IPS-20b (cell line): ENCODE results near the gene NEK4.

Source experiments
- H3K27ac ChIP-seq: one replicate; pipeline ENCODE4 v1.5.1; 2013; ENCODE audit warnings: low read length
- H3K27me3 ChIP-seq: 2 replicates; pipeline ENCODE4 v1.6.1; 2013; ENCODE audit warnings: mild to moderate bottlenecking, low read length, inconsistent platforms; ENCODE audit not compliant: insufficient read depth
- H3K36me3 ChIP-seq: 2 replicates; pipeline ENCODE4 v1.6.1; 2013; ENCODE audit warnings: low read depth, mild to moderate bottlenecking, inconsistent platforms, low read length, moderate library complexity; ENCODE audit not compliant: insufficient read depth
- H3K4me1 ChIP-seq: 2 replicates; pipeline ENCODE4 v1.6.1; 2013; ENCODE audit warnings: mild to moderate bottlenecking, control low read depth, inconsistent platforms, low read length, moderate library complexity; ENCODE audit not compliant: insufficient read depth
- H3K4me3 ChIP-seq: 2 replicates; pipeline ENCODE4 v1.5.1; 2013; ENCODE audit warnings: mild to moderate bottlenecking, low read length, inconsistent platforms
- H3K9ac ChIP-seq: 2 replicates; pipeline ENCODE4 v1.6.1; 2013; ENCODE audit warnings: low read depth, mild to moderate bottlenecking, inconsistent platforms, low read length, moderate library complexity
- H3K9me3 ChIP-seq: 2 replicates; pipeline ENCODE4 v1.6.1; 2013; ENCODE audit warnings: mild to moderate bottlenecking, low read depth, low read length, inconsistent platforms; ENCODE audit not compliant: insufficient read depth

Gene NEK4

GRCh38 chr3:52697632-52697965 is 73.1 kb downstream of the NEK4 start:
- H3K4me1 ChIP-seq: no peaks in the 10 kb centered on the region
- no peak overlapping the region for H3K9ac ChIP-seq
- H3K27ac ChIP-seq: no peak overlapping the region
- H3K36me3 ChIP-seq: peaks cover 56% of the 10 kb centered on the region
- H3K4me3 ChIP-seq: no peak overlapping the region
- H3K27me3 ChIP-seq: no peaks in the 10 kb centered on the region
- no peaks in the 10 kb centered on the region for H3K9me3 ChIP-seq

DNA sequence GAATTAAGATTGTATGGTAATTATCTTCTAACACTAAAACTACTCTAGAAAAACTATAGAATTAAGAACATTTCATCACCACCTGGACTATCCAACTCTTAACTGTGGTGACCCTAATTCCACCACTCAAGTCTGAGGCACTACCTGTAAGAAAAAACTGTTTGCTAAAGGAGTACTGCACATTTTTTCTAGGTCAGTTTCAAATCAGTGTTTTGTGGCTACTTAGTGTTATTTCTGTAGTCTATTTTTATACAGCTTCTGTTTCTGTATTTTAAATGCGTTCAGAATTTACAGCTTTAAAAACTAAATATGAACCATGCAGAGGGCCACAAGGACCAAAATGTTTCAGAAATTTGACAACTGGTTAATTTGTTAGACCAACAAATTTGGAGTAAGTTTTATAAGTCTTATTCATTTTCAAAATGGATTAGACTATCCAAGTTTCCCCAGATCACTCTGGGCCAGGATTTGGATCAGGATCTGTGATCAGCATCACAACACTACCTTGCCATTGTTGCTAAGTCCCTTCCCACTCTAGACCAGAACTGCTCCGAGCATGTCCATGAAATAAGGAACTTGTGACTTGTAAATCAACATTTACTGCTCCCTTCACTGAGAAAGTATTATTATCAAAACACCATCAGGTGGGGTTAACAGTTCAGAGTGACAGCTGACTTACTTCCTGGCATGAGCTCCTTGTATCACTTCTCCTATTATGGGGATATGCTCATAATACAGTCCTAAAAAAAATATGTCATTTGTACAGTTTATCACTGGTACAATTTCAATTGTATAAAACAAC is 73.7 kb downstream of the NEK4 start:
- no peaks in the 10 kb centered on the region for H3K9me3 ChIP-seq
- H3K36me3 ChIP-seq: peaks cover 62% of the 10 kb centered on the region
- no peaks in the 10 kb centered on the region for H3K4me1 ChIP-seq
- no peak overlapping the region for H3K27ac ChIP-seq
- no peak overlapping the region for H3K4me3 ChIP-seq
- H3K27me3 ChIP-seq: no peaks in the 10 kb centered on the region
- no peak overlapping the region for H3K9ac ChIP-seq

DNA sequence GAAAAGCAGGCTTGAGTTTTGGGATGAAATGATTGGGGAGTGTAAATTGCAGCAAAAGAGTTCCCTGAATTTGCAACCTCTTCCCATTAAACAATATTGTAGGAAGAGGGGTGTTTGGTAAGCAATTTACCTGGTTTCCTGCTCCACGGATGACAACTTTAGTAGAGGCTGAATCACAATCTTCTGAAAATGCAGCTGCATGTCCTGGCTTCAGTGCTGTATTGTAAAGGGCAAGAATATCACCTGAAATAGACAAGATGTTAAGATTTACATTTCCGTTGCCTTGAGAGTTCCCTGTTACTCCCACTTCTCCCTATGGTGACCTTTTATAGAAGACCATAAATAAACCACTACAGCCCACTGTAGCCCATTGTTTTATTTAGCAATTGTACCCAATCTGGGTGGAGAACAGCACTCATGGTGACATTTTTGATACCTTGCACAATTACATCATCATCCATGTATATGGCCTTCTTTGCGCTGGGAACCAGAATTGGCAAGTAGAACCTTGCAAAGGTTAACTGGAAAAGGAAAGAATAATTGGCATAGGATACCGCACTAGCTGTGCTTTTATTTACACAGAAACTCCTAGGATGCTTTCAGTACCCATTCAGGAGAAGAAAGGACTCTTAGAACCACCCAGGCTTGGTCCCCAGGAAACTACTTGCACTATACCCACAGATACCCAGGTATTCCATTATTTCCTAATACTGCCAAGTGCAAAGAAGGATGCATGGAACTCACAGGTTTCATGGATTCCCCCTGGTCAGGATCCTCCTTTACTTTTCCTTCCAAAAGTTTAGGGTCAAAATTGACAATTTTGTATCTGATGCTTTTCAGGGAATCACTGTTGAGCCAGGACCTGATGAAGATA is 74.7 kb downstream of the NEK4 start:
- H3K27ac ChIP-seq: no peak overlapping the region
- no peaks in the 10 kb centered on the region for H3K9me3 ChIP-seq
- H3K4me1 ChIP-seq: no peaks in the 10 kb centered on the region
- no peaks in the 10 kb centered on the region for H3K27me3 ChIP-seq
- peaks cover 72% of the 10 kb centered on the region for H3K36me3 ChIP-seq
- no peak overlapping the region for H3K9ac ChIP-seq
- no peak overlapping the region for H3K4me3 ChIP-seq

DNA sequence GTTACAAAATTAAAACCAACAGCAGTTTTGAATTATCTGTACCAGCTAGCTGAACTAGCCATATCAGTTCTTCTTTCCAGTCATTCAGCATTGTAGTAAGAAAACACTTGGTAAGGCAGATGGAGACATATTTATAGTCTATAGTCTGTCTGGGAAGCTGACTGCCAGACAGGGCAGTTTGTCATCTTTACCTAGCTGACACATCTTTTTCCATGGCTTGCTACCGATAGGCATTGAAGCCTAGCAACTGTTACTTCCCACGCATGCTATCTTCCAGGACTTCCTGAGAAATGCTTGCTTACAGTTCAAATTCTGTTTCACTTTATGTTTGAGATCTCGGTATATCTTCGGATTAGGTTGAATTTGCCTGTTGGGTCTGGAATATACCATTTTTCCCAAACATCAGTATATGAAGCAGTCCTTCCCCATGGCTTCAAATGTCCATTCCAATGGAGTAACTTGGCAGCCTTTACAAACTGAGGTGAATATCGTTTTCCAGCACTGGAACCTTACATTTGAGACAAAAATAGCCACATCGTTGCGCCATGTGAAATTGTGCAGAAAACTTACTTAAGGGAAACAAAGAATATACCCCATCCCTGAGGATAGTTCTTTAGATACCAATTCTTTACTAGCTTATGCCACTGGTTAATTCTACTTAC is 76.1 kb downstream of the NEK4 start:
- no peaks in the 10 kb centered on the region for H3K4me1 ChIP-seq
- H3K9ac ChIP-seq: no peak overlapping the region
- no peak overlapping the region for H3K4me3 ChIP-seq
- H3K27ac ChIP-seq: no peak overlapping the region
- no peaks in the 10 kb centered on the region for H3K27me3 ChIP-seq
- peaks cover 85% of the 10 kb centered on the region for H3K36me3 ChIP-seq
- no peaks in the 10 kb centered on the region for H3K9me3 ChIP-seq

- H3K27ac ChIP-seq: no peak overlapping the region
- no peaks in the 10 kb centered on the region for H3K27me3 ChIP-seq
- H3K4me3 ChIP-seq: no peak overlapping the region
- H3K36me3 ChIP-seq: peaks cover 100% of the 10 kb centered on the region
- no peaks in the 10 kb centered on the region; the same call in 1 of the 2 replicates for H3K4me1 ChIP-seq
- H3K9me3 ChIP-seq: no peaks in the 10 kb centered on the region
- no peak overlapping the region for H3K9ac ChIP-seq
Observed at GRCh38 chr3:52693071-52693470, 77.7 kb downstream of the NEK4 start.

DNA sequence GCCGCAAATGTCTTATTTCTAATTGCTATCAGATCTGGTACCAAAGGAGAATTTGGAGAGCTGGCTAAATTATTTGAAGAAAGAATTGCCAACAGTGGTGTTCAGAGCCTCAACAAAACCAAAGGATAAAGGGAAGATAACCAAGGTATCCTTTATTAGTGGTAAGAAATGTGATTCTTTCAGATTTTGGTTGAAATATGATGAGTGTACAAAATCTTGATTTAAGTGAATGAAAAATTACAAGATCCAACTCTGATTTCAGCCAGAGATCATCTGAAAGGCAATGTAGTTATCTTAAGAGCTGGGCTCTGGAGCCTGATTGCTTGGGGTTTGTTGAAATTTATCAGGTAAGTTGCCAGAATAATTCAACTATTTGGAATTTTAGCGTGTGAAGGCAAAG is 80.2 kb downstream of the NEK4 start:
- Histone ChIP-seq H3K27ac (no peak overlapping the region), H3K4me1 (peaks cover 6% of the 10 kb centered on the region), H3K9ac (no peak overlapping the region)

GRCh38 chr3:52689151-52689550 is 81.6 kb downstream of the NEK4 start:
- no peaks in the 10 kb centered on the region for H3K27me3 ChIP-seq
- H3K36me3 ChIP-seq: peaks cover 80% of the 10 kb centered on the region
- H3K27ac ChIP-seq: no peak overlapping the region
- H3K4me3 ChIP-seq: no peak overlapping the region
- H3K4me1 ChIP-seq: peaks cover 9% of the 10 kb centered on the region
- H3K9me3 ChIP-seq: no peaks in the 10 kb centered on the region
- H3K9ac ChIP-seq: no peak overlapping the region

More for the DNA sequence above, 80.2 kb downstream of the NEK4 start:
- Histone ChIP-seq H3K9me3 (no peaks in the 10 kb centered on the region), H3K36me3 (peaks cover 94% of the 10 kb centered on the region), H3K27me3 (no peaks in the 10 kb centered on the region), H3K4me3 (no peak overlapping the region)

DNA sequence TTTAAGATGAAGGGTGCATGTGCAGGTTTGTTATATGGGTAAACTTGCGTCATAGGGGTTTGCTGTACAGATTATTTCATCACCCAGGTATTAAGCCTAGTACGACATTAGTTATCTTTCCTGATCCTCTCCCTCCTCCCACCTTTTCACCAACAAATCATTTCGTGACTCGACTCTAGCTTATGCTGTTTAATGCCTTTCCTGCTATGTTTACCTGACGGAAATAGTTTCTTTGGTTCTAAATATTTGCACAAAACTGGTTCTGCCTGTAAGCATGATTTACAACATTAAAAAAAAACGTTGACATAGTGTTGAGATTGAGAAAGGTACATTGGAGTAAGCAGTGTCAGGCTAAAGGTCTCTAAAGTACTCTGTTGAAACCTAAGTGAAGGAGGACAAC is 82.5 kb downstream of the NEK4 start:
- Histone ChIP-seq H3K9ac (peak overlapping the region; percentile 99; the same call in 1 of the 2 replicates), H3K4me3 (no peak overlapping the region)

GRCh38 chr3:52685709-52686691 is 84.7 kb downstream of the NEK4 start, which contains the start of the genes GNL3 and PBRM1:
TSS of gene GNL3 (plus strand) at chr3:52686032. CDS start at chr3:52686093, 61 bp downstream.
TSS of gene PBRM1 (minus strand) at chr3:52685913.
- peak within 1 kb of the TSS; percentile 99 for H3K9ac ChIP-seq
- peak within 1 kb of the TSS; percentile 99 for H3K4me3 ChIP-seq
- no peaks in the 10 kb centered on the region for H3K9me3 ChIP-seq
- no peaks in the 10 kb centered on the region for H3K27me3 ChIP-seq
- H3K36me3 ChIP-seq: peaks cover 54% of the 10 kb centered on the region
- H3K4me1 ChIP-seq: peaks cover 9% of the 10 kb centered on the region
- H3K27ac ChIP-seq: peak within 1 kb of the TSS; percentile 86

More for the DNA sequence above, 82.5 kb downstream of the NEK4 start:
- Histone ChIP-seq H3K27ac (no peak overlapping the region), H3K9me3 (no peaks in the 10 kb centered on the region), H3K36me3 (peaks cover 71% of the 10 kb centered on the region), H3K27me3 (no peaks in the 10 kb centered on the region), H3K4me1 (peaks cover 9% of the 10 kb centered on the region)

- Histone ChIP-seq H3K27me3 (no peaks in the 10 kb centered on the region), H3K36me3 (peaks cover 53% of the 10 kb centered on the region), H3K9me3 (no peaks in the 10 kb centered on the region), H3K4me3 (peak overlapping the region; percentile 99), H3K9ac (peak overlapping the region; percentile 99; the same call in 1 of the 2 replicates), H3K4me1 (peaks cover 9% of the 10 kb centered on the region), H3K27ac (no peak overlapping the region)
Observed at GRCh38 chr3:52685285-52685708, 85.4 kb downstream of the NEK4 start.
